Skin of body (tissue), 2 donors: ENCODE data around the gene MANSC4. TPM values are rescaled to one million over a fixed set of nuclear protein-coding genes. Genes with fewer than 3 reads are reported as not detected.
A peak's percentile ranks its signal among the peaks of the same experiment; 100 is the strongest.

Experiments used
- DNase-seq: peaks from one replicate; lab custom pipeline; 2025; lab: John Stamatoyannopoulos, UW
- total RNA-seq: library from RNA; depleted of rRNA; stranded (reverse); fragments of >200 nt; gene quantifications from one replicate; pipeline ENCODE4 v1.2.3, GENCODE V29; 2014

MANSC4 gene
- total RNA-seq, 1 donor from 2014 or later, result not detected

DNA sequence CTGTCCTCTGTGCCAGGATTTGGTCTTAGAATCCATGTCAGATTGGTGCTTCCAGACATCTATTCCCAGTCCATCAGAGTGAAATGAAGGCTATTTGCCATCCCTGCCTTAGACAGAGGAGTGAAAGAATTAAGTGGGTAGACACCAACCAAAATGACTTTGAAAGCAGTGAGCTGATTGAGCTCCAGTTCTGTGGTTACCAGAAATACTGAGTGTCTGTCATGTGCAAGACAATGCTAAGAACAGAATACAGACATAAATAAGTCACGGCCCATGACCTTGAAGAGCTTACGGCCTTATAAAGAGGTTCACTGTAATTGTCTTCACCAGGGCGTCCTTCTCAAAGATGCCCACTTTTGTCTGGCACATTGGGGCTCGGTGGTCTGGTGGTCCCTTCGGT lies 21.6 kb upstream of the MANSC4 start:
- DNase-seq, result no peak

DNA sequence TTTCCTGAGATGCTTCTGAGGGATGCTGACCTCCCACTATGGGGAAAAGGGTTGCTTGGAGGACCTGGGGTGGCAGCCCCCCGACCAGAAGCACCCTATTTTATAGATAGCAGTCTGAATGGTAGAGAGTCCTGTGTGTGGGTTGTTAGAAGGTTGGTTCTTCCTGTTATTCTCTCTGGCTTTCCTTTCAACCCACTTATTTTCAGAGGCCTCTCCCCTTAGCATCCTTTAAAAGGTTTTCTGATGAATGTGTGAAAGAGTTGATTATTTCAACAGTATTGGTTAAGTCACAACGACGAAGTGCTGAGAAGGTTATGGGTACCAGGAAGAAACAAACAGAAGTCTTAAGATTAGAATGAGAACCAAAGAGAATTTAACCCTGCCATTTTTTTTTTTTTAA lies 20.8 kb upstream of the MANSC4 start:
- DNase-seq, result no peak

DNA sequence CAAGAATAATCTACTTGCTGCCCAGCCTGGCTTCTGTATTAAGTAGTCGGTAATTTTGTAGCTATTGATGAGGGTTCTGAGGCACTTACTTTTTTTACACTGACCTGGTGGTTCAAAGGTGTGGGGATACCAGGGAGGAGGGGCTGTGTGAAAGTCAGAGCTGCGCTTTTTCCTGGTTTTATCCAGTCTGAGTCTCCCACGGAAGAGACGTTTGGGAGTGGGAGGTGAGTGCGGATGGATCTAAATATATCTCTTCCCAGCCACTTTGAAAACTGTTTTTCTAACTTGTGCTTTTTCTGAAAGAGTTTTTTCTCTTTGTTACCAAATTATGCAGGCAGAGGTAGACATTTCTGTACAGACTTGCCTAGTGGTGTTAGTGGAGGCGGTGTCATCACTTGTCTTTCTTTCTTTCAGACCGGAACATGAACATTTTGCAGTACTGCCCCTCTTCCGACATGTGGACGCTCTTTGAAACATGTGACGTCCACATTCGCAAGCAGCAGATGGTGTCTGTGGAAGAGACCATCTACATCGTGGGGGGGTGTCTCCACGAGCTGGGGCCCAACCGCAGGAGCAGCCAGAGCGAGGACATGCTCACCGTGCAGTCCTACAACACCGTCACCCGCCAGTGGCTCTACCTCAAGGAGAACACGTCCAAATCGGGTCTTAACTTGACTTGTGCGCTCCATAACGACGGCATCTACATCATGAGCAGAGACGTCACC lies 17.4 kb upstream of the MANSC4 start:
- no peak for DNase-seq

DNA sequence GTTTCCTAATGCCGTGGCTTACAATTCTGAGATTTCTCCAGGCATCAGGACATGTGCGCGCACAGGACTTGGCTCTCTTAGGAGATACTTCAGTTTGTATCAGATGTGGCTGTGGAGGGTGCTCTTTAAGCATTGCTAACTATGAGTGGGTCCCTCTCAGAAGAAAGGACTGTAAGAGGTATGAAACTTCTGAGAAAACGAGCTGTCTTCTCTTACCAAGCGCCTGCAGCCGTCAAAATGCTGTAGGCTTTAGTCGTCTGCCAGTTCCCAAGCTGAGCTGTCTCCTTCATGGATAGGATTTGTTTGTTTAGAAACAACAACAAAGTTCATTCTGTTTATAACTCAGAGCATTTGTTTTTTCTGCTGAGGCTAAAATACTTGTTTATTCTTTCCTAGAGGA lies 16.1 kb upstream of the MANSC4 start:
- no peak for DNase-seq

DNA sequence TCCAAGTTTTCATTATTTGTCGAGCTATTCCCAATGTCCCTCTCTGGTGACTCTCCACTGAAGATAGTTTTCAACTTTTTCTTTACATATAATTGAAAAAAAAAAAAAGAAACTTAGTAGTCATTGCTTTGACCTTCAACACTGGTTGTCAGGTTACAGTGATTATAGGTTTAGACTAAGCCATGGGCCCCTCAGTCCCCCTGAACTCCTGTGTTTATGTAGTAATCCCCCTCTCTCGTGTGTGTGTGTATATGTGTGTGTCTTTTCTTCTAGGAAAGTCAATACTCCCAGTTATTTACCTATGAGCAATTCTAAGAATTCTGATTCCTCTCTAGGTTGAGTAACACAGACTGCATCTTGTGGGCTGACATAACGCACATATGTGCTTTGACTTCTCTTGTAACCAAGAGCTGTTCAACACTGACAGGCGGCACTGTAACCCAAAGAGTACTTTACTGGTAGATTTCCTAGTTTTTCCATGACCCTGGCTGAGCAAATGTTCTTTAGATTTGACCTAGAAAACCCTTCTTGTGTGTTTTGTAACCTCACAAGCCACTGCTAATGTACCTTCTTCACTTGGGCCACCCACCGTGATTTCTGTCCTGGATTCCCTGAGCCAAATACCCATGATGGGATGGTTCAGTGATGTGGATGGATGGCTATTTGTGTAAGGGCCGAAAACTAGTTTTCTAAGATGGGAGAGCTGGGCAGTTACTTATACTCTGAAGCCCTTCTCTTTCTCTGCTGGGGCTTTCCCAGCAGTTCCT lies 15.0 kb upstream of the MANSC4 start:
- DNase-seq, result no peak

DNA sequence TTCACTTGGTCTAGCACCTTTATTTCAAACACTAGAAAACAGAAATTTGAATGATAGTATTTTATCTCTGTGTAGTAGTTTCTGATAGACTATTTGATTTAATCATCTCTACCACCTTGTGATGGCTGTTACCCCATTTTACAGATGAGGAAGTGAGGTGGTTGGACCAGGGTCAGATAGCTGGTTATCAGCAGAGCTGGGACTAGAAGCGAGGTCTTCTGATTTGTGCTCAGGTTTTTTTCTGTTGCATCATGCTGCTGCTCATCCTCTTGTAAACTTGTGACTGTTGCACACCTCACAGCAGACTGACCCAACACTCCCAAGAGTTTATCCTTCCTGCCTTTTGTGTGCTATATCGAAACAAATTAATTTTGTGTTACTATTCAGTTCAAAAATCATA lies 10.1 kb upstream of the MANSC4 start:
- no peak for DNase-seq

DNA sequence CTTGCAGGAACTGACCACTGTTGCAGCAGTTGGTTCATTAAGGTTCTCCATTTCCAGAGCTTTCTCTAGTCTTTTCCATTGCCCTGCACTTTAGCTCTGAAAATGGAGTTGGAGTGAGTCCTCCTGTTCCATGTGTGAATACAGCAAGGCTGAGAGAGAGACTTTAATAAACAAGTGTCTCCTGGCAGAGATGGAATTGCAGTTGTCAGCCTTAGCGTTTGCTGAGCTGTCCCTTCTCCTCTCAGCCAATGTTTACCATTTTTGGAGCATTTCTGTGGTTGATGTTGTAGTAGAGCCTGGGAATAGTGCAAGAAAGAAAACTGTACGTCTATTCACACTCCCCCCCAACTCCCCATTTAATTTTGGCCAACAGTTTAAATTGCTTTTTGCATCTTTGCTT lies 7.5 kb upstream of the MANSC4 start:
- DNase-seq, result no peak

DNA sequence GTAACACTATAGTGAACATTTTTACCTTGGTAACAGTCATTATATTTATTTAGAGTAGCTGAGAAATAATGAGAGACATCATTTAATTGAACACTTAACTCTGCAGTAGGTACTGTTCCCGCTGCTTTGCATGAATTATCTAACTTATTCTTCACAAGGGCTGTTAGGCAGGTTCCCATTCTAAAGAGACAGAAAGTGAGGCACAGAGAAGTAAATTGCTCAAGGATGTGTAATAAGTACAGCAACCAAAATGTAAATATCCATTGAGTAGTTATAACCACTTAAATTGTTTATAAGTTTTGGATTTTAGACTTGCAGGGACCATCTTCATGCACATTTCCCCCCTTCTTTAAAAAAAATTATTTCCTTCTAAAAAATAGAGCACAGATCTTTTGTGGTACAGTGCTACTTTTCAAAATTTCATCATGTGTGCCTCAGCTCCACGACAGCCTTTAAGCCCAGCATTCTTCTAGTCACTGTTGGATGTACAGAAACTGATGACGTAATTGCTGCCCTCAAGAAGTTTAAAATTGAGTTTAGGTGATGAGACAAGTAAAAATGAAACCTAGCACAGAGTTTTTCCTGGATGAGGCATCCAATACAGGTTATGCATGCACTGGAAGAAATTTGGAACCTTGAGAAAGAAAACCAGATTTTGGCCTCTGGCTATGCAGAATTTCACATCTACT lies 6.0 kb upstream of the MANSC4 start:
- no peak for DNase-seq

DNA sequence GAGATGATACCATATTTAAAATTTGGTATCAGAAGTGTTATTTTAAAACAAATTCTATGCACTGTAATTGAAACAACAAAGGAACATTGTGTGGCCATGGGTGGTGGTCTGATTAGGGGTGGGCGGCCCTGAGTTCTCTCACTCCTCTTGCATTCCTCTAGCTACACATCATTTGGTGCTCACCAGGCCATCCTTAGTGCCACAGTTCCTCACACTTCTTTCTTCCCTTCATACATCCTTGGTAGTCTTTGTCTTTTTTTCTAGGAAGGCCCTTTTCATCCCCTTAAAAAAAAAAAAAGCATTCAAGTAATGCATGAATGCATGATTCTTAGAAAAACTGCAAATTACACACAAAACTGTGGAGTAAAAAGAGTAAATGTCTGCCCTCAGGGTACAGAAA lies 2.4 kb upstream of the MANSC4 start:
- DNase-seq, result no peak

DNA sequence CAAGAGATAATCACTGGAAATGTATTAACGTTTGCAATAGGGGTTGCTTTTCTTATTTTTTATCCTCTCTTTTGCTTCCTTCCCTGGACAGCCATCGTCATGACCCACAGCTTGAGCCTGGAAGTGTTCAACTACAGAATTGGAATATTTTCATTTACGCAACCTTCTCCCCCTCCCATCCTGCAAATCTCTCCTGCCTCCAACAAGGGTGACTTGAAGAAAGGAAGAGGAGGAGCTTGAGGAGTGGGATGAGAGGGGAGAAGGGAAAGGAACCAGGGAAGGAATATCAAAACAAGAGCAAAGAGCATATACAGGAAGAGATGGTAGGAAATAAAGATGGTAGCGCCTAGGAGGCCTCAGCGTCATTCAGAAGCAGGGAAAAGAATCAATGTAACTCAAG lies 1.6 kb upstream of the MANSC4 start:
- DNase-seq, result no peak

DNA sequence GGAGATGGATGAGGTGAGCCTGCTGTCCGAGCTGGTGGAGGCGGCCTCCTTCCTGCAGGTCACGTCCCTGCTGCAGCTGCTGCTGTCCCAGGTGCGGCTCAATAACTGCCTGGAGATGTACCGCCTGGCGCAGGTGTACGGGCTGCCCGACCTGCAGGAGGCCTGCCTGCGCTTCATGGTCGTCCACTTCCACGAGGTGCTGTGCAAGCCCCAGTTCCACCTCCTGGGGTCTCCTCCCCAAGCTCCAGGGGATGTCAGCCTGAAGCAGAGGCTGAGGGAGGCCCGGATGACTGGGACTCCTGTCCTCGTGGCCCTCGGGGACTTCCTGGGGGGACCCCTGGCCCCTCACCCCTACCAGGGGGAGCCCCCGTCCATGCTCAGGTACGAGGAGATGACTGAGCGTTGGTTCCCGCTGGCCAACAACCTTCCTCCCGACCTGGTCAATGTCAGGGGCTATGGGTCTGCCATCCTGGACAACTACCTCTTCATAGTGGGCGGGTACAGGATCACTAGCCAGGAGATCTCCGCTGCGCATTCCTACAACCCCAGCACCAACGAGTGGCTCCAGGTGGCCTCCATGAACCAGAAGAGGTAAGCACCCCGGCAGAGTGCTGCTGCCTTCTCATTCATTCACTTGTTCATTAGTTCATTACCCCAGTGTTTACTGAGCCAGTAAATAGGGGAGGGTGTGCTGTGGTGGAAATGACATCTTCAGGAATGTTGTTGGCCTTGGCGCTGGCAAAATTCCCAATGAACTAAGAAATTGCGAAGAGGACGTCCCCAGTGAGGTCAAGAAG lies 774 bp upstream of the MANSC4 start:
- DNase-seq, result no peak

DNA sequence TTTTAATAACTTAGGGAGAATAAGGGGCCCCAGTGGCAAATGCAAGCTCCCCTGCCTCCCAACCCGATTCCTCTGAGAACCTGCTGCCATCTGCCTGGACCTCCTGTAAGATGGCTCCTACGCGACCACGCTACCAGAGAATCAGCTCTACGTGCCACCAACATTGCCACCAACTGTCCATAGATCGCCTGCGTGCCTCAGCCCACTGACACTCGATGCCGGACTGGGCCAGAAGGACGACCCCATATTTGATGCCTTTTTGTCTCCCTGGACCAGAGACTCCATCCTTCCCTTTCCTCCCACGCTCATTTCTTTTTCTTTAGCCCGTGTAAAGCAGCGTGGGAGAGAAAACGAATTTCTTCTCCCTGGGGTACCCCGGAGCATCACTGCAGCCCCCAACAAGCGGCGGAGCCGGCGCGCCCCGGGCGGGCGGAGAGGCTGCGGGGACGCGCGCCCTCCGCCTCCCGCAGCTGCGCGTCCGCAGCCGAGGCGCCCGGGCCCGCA lies 568 bp downstream of the MANSC4 start:
- DNase-seq, result no peak

DNA sequence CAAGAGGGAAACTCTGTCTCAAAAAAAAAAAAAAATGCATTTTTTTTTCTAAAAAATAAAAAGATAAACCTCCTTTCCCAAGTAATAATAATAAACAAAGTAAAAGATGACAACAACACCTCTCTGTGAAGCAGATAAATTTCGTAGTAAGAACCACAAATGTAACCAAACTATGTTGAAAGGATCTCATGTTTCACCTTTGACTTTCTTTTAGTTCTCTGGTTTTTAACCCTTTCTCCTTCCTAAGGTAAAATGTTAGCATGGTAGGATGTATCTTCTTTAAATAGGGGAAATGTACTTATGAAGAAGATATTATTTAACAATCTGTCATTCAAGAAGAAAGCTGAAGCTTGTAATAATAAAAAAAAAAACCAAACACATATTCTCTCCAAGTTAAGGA lies 1.8 kb downstream of the MANSC4 start:
- no peak for DNase-seq

DNA sequence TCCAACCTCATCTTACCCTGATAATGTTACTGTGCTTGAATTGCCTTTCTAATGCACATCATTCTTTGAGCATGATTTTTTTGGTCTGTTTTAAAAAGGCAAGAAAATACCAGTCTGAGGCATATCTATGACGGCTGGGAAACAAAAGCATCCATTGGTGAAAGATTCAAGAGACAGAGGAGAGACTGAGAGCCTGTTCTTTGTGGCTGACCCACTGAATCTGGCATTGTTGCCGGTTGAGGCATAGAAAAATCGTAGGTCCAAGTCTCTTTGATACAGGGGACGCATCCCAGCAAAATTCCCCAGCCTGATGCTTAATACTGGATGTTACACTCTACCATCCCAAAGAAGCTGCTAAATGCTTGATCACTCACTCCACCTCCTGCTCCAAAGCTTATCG lies 2.9 kb downstream of the MANSC4 start:
- DNase-seq, result no peak

DNA sequence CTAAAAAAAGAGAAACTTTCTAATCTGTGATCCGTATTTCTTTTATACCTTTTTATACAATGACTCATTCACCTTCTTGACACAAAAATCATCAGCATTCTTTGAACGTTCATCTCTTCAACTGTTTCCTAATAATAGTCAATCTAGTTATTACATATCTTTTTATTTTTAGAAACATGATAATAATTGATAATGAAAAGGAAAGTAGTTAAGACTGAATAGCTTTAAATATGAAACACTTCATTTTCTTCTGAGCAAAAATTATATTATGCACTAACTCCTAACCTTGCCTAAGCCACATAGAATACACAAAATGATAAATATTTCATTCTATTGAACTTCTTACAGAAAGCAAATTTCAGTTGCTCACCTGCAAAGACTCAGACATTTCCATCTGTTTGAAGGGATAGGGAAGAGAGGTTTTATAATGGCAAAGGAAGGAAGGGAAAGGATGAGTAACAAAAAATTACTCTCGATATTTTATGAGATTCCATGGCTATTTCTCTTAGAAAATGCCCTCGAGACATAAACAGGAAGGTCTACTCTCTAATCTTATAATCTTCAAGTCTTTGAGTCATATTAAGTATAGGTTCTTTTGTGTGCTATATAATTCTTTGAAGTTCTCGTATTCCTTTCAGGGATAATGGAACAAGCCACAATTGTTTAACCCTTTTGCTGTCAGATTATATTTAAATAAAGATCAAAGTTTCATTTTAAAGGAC lies 7.5 kb downstream of the MANSC4 start:
- DNase-seq, result no peak

DNA sequence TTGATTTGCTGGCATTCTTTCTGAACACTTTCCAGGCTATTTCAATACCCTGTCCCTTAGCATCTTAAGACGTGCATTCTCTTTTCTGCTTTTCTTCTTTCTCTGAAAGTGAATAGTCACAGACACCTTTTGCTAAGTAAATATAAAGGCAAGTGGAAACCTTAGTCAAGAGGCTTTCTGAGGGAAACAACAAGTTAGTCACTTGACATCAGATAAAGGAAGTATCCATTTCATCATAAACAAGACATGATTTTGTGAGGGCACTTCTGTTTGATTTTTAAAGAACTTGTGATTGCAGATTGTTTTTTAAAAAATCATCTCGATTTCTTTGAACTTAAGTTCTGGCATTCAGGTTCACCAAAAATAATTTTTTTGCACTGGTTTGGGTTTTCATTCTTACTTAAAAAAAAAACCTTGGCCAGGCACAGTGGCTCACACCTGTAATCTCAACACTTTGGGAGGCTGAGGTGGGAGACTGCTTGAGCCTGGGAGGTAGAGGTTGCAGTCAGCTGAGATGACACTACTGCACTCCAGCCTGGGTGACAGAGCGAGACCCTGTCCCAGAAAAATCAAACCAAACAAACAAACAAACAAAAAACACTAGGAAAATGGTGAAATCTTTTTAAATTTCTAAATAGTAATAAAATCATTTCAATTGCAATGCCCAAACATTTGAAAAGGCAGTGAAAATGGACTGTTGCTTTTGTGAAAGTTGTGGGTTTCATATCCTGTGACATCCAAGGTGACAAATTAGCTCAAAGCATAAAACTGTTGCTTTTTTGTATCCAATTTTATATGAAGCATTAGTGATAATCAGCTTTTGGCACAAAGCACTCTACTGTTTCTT lies 8.3 kb downstream of the MANSC4 start:
- no peak for DNase-seq

DNA sequence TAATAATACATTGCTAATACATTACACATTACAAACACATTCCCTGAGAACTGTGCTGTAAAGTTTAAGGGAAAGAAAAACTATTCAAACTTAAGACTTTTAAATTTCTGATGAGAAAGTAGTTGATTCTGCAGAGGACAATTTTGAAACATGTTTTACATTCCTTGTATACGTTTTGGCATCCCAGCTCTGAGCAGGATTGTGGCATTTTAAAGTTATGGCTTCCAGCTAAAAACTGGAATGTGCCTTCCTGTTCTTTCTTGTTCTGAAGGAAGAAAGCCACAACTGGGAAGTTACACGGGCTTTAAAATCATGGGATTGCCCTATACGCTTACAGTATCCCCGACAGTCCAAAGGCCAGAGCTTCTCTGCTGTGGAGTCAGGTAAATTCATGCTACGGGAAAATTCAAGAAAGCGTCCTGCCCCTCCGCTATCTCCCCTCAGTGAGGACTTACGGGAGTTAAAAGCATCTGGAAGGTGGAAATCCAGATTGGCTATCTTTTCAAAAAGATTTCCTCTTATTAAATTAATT lies 10.8 kb downstream of the MANSC4 start:
- peak; percentile 4 for DNase-seq

DNA sequence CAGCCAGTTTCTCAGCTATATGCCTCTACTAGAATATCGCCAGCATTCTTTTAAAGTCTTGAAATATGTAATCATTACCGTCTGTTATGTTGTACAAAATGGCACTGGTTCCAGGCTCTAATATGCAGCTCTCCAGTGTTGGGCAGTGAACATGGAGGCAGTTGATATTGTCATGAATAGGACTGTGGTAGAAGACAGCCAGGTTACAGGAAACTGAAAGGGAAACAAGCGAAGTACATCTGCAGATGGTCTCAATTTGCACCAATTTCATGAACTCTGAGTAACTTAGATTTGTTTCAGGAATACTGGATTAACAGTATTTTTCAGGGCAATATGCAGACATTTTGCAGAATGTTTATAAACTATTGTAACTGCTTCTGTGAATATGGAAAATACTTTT lies 13.4 kb downstream of the MANSC4 start:
- DNase-seq, result no peak

DNA sequence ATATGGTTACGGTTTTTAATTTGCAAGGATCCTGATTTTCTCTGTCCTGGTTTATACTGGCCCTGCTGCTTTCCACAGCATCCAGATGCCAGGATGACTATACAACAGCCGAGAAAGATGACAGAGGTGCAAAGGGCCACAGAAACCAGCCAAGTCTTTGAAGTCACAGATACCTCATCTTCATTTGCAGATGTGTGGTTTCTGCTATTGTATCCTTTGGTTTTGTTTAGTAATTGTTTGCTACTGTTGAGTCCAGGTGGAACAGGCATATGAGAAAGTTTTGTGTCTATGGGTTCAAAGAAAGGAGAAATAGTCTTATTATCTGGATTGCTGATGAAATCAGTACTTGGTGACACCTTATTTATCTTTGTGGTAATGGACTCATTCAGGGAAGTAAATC lies 17.3 kb downstream of the MANSC4 start:
- DNase-seq, result no peak
